Smooth muscle cell (in vitro differentiated cells): Measurements from ENCODE around the gene FOCAD. TPM values are rescaled to one million over a fixed set of nuclear protein-coding genes. Genes with fewer than 3 reads are reported as not detected.

Experiments used
- DNase-seq: peaks from one replicate; lab custom pipeline; 2025; ENCODE audit not compliant: unreplicated experiment; lab: John Stamatoyannopoulos, UW
- H2AFZ ChIP-seq: fragments of 200-600 bp; sonication (generic); 2 replicates; pipeline ENCODE4 v1.6.0; 2016; ENCODE audit warnings: antibody characterized with exemption, low read depth, mild to moderate bottlenecking
- H3F3A ChIP-seq: fragments of 200-600 bp; sonication (generic); 2 replicates; pipeline ENCODE4 v1.6.0; 2017; ENCODE audit warnings: antibody characterized with exemption, low read depth
- H3K27ac ChIP-seq: fragments of 200-600 bp; sonication (generic); 2 replicates; pipeline ENCODE4 v1.5.1; 2016; ENCODE audit warnings: low read depth, mild to moderate bottlenecking
- H3K27me3 ChIP-seq: fragments of 200-600 bp; sonication (generic); 2 replicates; pipeline ENCODE4 v1.6.1; 2016; ENCODE audit warnings: low read depth, mild to moderate bottlenecking
- H3K36me3 ChIP-seq: fragments of 200-600 bp; sonication (generic); 2 replicates; pipeline ENCODE4 v1.5.1; 2016; ENCODE audit warnings: low read depth
- H3K4me1 ChIP-seq: fragments of 200-600 bp; sonication (generic); 2 replicates; pipeline ENCODE4 v1.5.1; 2016; ENCODE audit warnings: low read depth
- H3K4me2 ChIP-seq: fragments of 200-600 bp; sonication (generic); 2 replicates; pipeline ENCODE4 v1.6.0; 2016; ENCODE audit warnings: mild to moderate bottlenecking
- H3K4me3 ChIP-seq: fragments of 200-600 bp; sonication (generic); 2 replicates; pipeline ENCODE4 v1.5.1; 2016; ENCODE audit warnings: mild to moderate bottlenecking
- H3K79me2 ChIP-seq: fragments of 200-600 bp; sonication (generic); 2 replicates; pipeline ENCODE4 v1.6.0; 2016; ENCODE audit warnings: low read depth, mild to moderate bottlenecking
- H3K9ac ChIP-seq: fragments of 200-600 bp; sonication (generic); 2 replicates; pipeline ENCODE4 v1.6.0; 2016; ENCODE audit warnings: low read depth
- H3K9me3 ChIP-seq: fragments of 200-600 bp; sonication (generic); replicated peaks from 2 replicates; pipeline ENCODE4 v1.5.1; 2016; ENCODE audit warnings: low read depth
- H4K20me1 ChIP-seq: fragments of 200-600 bp; sonication (generic); 2 replicates; pipeline ENCODE4 v1.6.0; 2016; ENCODE audit warnings: low read depth
- CTCF ChIP-seq: fragments of 200-600 bp; sonication (generic); IDR thresholded peaks from 2 replicates; pipeline ENCODE4 v1.5.1; 2017; ENCODE audit warnings: borderline replicate concordance, mild to moderate bottlenecking, antibody characterized with exemption; ENCODE audit not compliant: insufficient read depth, poor library complexity, severe bottlenecking
- WGBS: methylation state at CpG from one replicate; pipeline ENCODE4 v1.1.7; 2016; ENCODE audit warnings: low lambda C conversion rate; 5-methylcytosine and 5-hydroxymethylcytosine counted together
- polyA plus RNA-seq: library from polyadenylated mRNA; unstranded; fragments of >200 nt; fragmentation: Nextera tagmentation; extraction: Ambion mirVana; gene quantifications from 2 replicates; pipeline ENCODE4 v1.2.1, GENCODE V29; 2016
- total RNA-seq: library from RNA; depleted of rRNA; stranded (reverse); fragments of >200 nt; gene quantifications from 2 replicates; pipeline ENCODE4 v1.2.3, GENCODE V29; 2014

The FOCAD gene
- total and polyA plus RNA-seq, 2 experiments from 2014 or later = 31.0 to 106 TPM

- no peak overlapping the region for H3K9ac ChIP-seq
- no peak overlapping the region for H2AFZ ChIP-seq
- TF ChIP-seq CTCF = no peak
- peaks cover under 1% of the 10 kb centered on the region for H3K36me3 ChIP-seq
- no peak for DNase-seq
- H4K20me1 ChIP-seq = no peaks in the 10 kb centered on the region
- H3K9me3 ChIP-seq = peaks cover 4% of the 10 kb centered on the region
- H3K4me2 ChIP-seq = no peak overlapping the region
- no peaks in the 10 kb centered on the region for H3K79me2 ChIP-seq
- H3K4me1 ChIP-seq = no peaks in the 10 kb centered on the region
- no peaks in the 10 kb centered on the region for H3K27me3 ChIP-seq
- H3K4me3 ChIP-seq = no peak overlapping the region
- H3K27ac ChIP-seq = no peak overlapping the region
- no peaks in the 10 kb centered on the region for H3F3A ChIP-seq
- 90% methylated on average over 2 of the region's 2 CpGs for WGBS
Observed at GRCh38 chr9:20844916-20845315, 160.9 kb downstream of the FOCAD start.

- H3K9ac ChIP-seq = no peak overlapping the region
- no peak overlapping the region for H3K4me3 ChIP-seq
- WGBS = 47% methylated on average over 2 of the region's 2 CpGs
- TF ChIP-seq CTCF = no peak
- H3K79me2 ChIP-seq = no peaks in the 10 kb centered on the region
- H3K4me2 ChIP-seq = peak overlapping the region; percentile 12
- no peaks in the 10 kb centered on the region for H3K27me3 ChIP-seq
- no peaks in the 10 kb centered on the region for H3K9me3 ChIP-seq
- H3K27ac ChIP-seq = peak overlapping the region; percentile 48
- peaks cover 14% of the 10 kb centered on the region for H3K4me1 ChIP-seq
- no peak overlapping the region for H2AFZ ChIP-seq
- H3K36me3 ChIP-seq = no peaks in the 10 kb centered on the region
- H4K20me1 ChIP-seq = no peaks in the 10 kb centered on the region
- DNase-seq = no peak
- no peaks in the 10 kb centered on the region for H3F3A ChIP-seq
Observed at GRCh38 chr9:20848490-20848889, 164.4 kb downstream of the FOCAD start.

- no peak overlapping the region for H2AFZ ChIP-seq
- WGBS = 87% methylated on average over 2 of the region's 2 CpGs
- no peaks in the 10 kb centered on the region for H4K20me1 ChIP-seq
- peak overlapping the region; percentile 32 for H3K4me2 ChIP-seq
- H3K27me3 ChIP-seq = no peaks in the 10 kb centered on the region
- no peak for TF ChIP-seq CTCF
- H3K36me3 ChIP-seq = no peaks in the 10 kb centered on the region
- H3F3A ChIP-seq = no peaks in the 10 kb centered on the region
- peaks cover 28% of the 10 kb centered on the region for H3K4me1 ChIP-seq
- H3K9me3 ChIP-seq = peaks cover 5% of the 10 kb centered on the region
- peak overlapping the region; percentile 5 for H3K9ac ChIP-seq
- no peak overlapping the region for H3K4me3 ChIP-seq
- DNase-seq = no peak
- peaks cover 13% of the 10 kb centered on the region for H3K79me2 ChIP-seq
- peak overlapping the region; percentile 66 for H3K27ac ChIP-seq
Observed at GRCh38 chr9:20853866-20854265, 169.8 kb downstream of the FOCAD start.

- DNase-seq = no peak
Observed at GRCh38 chr9:20854444-20854843, 170.4 kb downstream of the FOCAD start.

More at GRCh38 chr9:20854444-20854843, 170.4 kb downstream of the FOCAD start:
- no peak for TF ChIP-seq CTCF
- Histone ChIP-seq H3K4me1 (peaks cover 28% of the 10 kb centered on the region), H4K20me1 (no peaks in the 10 kb centered on the region), H3K27ac (peak overlapping the region; percentile 66), H3K36me3 (no peaks in the 10 kb centered on the region), H3K79me2 (peaks cover 13% of the 10 kb centered on the region), H3K9me3 (peaks cover 5% of the 10 kb centered on the region), H3K27me3 (no peaks in the 10 kb centered on the region), H2AFZ (no peak overlapping the region), H3F3A (no peaks in the 10 kb centered on the region), H3K4me2 (peak overlapping the region; percentile 32), H3K4me3 (no peak overlapping the region), H3K9ac (peak overlapping the region; percentile 5)
- 53% methylated on average over 4 of the region's 4 CpGs for WGBS
